H9 (cell line): ENCODE data around the gene DENND6A. TPM values are rescaled to one million over a fixed set of nuclear protein-coding genes. Genes with fewer than 3 reads are reported as not detected.

Experiments used
- DNase-seq: peaks from one replicate; pipeline ENCODE4 v3.0.0-alpha.2; 2017
- H2AFZ ChIP-seq: one replicate; pipeline ENCODE4 v1.6.1; 2013; ENCODE audit warnings: mild to moderate bottlenecking, low read length, control low read depth, moderate library complexity
- H2AK5ac ChIP-seq: 2 replicates; pipeline ENCODE4 v1.6.1; 2013; ENCODE audit warnings: low read length, control low read depth, mixed read lengths; ENCODE audit not compliant: insufficient read length
- H2BK120ac ChIP-seq: one replicate; pipeline ENCODE4 v1.6.1; 2013; ENCODE audit warnings: low read depth, mild to moderate bottlenecking, low read length, control low read depth, inconsistent platforms; ENCODE audit not compliant: poor library complexity, severe bottlenecking
- H2BK12ac ChIP-seq: 2 replicates; pipeline ENCODE4 v1.6.1; 2013; ENCODE audit warnings: low read length, control low read depth, mixed read lengths, low read depth; ENCODE audit not compliant: insufficient read length
- H2BK15ac ChIP-seq: 2 replicates; pipeline ENCODE4 v1.6.1; 2013; ENCODE audit warnings: low read depth, low read length, control low read depth
- H2BK20ac ChIP-seq: one replicate; pipeline ENCODE4 v1.6.1; 2013; ENCODE audit warnings: low read depth, mild to moderate bottlenecking, low read length, control low read depth, inconsistent platforms; ENCODE audit not compliant: poor library complexity, severe bottlenecking
- H2BK5ac ChIP-seq: 2 replicates; pipeline ENCODE4 v1.6.1; 2013; ENCODE audit warnings: low read length, control low read depth, mixed read lengths; ENCODE audit not compliant: insufficient read length
- H3K14ac ChIP-seq: 2 replicates; pipeline ENCODE4 v1.6.1; 2013; ENCODE audit warnings: low read length, control low read depth; ENCODE audit not compliant: insufficient read depth
- H3K18ac ChIP-seq: 2 replicates; pipeline ENCODE4 v1.6.1; 2013; ENCODE audit warnings: low read depth, mild to moderate bottlenecking, mixed read lengths, low read length, control low read depth; ENCODE audit not compliant: insufficient read length
- H3K23ac ChIP-seq: 2 replicates; pipeline ENCODE4 v1.6.1; 2013; ENCODE audit warnings: low read length, control low read depth, mixed read lengths, low read depth; ENCODE audit not compliant: insufficient read length
- H3K23me2 ChIP-seq: 2 replicates; pipeline ENCODE4 v1.6.1; 2013; ENCODE audit warnings: low read depth, mild to moderate bottlenecking, mixed read lengths, low read length, control low read depth; ENCODE audit not compliant: insufficient read length, poor library complexity, severe bottlenecking
- H3K27ac ChIP-seq: 2 replicates; pipeline ENCODE4 v1.5.1; 2013; ENCODE audit warnings: low read length, control low read depth, mixed read lengths, low read depth; ENCODE audit not compliant: insufficient read length
- H3K27me3 ChIP-seq: 2 replicates; pipeline ENCODE4 v1.6.1; 2013; ENCODE audit warnings: low read length, control low read depth, inconsistent platforms; ENCODE audit not compliant: insufficient read depth
- H3K4ac ChIP-seq: 2 replicates; pipeline ENCODE4 v1.6.1; 2013; ENCODE audit warnings: low read depth, mild to moderate bottlenecking, control low read depth, inconsistent platforms, low read length, moderate library complexity
- H3K4me1 ChIP-seq: 2 replicates; pipeline ENCODE4 v1.6.1; 2013; ENCODE audit warnings: low read length, control low read depth, inconsistent platforms; ENCODE audit not compliant: insufficient read depth
- H3K4me2 ChIP-seq: 2 replicates; pipeline ENCODE4 v1.6.1; 2013; ENCODE audit warnings: low read length, control low read depth, mixed read lengths; ENCODE audit not compliant: insufficient read length, insufficient read depth
- H3K56ac ChIP-seq: 2 replicates; pipeline ENCODE4 v1.6.1; 2013; ENCODE audit warnings: low read depth, mild to moderate bottlenecking, mixed read lengths, low read length, control low read depth; ENCODE audit not compliant: insufficient read length
- H3K79me1 ChIP-seq: 2 replicates; pipeline ENCODE4 v1.6.1; 2013; ENCODE audit warnings: low read depth, mild to moderate bottlenecking, moderate library complexity, low read length, control low read depth, inconsistent platforms; ENCODE audit not compliant: insufficient read depth, poor library complexity, severe bottlenecking
- H3K79me2 ChIP-seq: 2 replicates; pipeline ENCODE4 v1.6.1; 2013; ENCODE audit warnings: low read length, control low read depth, inconsistent platforms; ENCODE audit not compliant: insufficient read depth
- H3K9ac ChIP-seq: 2 replicates; pipeline ENCODE4 v1.6.1; 2013; ENCODE audit warnings: low read length, control low read depth, mixed read lengths; ENCODE audit not compliant: insufficient read length; ENCODE audit errors: extremely low read depth
- H3K9me3 ChIP-seq: one replicate; pipeline ENCODE4 v1.6.1; 2013; ENCODE audit warnings: low read depth, low read length, inconsistent platforms; ENCODE audit not compliant: control insufficient read depth
- H3T11ph ChIP-seq: one replicate; pipeline ENCODE4 v1.6.1; 2013; ENCODE audit warnings: mild to moderate bottlenecking, low read length, control low read depth, inconsistent platforms
- H4K20me1 ChIP-seq: one replicate; pipeline ENCODE4 v1.6.1; 2013; ENCODE audit not compliant: control insufficient read depth, insufficient read length, insufficient read depth
- H4K5ac ChIP-seq: 2 replicates; pipeline ENCODE4 v1.6.1; 2013; ENCODE audit warnings: low read depth, mild to moderate bottlenecking, mixed read lengths, low read length, control low read depth; ENCODE audit not compliant: insufficient read length
- H4K8ac ChIP-seq: replicated peaks from 2 replicates; pipeline ENCODE4 v1.6.1; 2013; ENCODE audit warnings: low read length, control low read depth, mixed read lengths, low read depth; ENCODE audit not compliant: insufficient read length
- H4K91ac ChIP-seq: 2 replicates; pipeline ENCODE4 v1.6.1; 2013; ENCODE audit warnings: low read depth, mild to moderate bottlenecking, moderate library complexity, mixed read lengths, low read length, control low read depth; ENCODE audit not compliant: insufficient read length
- H3K27ac Mint-ChIP-seq, 3 experiments: 2 replicates in 2 of 3; 3 replicates in 1 of 3; pipeline ENCODE4 v1.8.0; 2020 to 2021; ENCODE audit warnings: mixed read lengths in 3 of 3, mild to moderate bottlenecking in 1 of 3, moderate library complexity in 1 of 3
- H3K27me3 Mint-ChIP-seq: 2 replicates; pipeline ENCODE4 v1.8.0; 2021; ENCODE audit warnings: low read depth, mild to moderate bottlenecking, moderate library complexity, mixed read lengths
- H3K36me3 Mint-ChIP-seq, 3 experiments: 2 replicates in 2 of 3; 3 replicates in 1 of 3; pipeline ENCODE4 v1.8.0; 2020 to 2021; ENCODE audit warnings: low read depth in 3 of 3, mixed read lengths in 3 of 3; ENCODE audit not compliant: insufficient read depth in 1 of 3
- H3K4me1 Mint-ChIP-seq, 2 experiments: 2 replicates each; pipeline ENCODE4 v1.8.0; 2020; ENCODE audit warnings: mixed read lengths in 2 of 2
- H3K4me3 Mint-ChIP-seq, 2 experiments: 2 replicates in 1 of 2; 3 replicates in 1 of 2; pipeline ENCODE4 v1.8.0; 2020 to 2021; ENCODE audit warnings: mild to moderate bottlenecking in 2 of 2, mixed read lengths in 2 of 2, moderate library complexity in 1 of 2
- H3K9me3 Mint-ChIP-seq, 2 experiments: 2 replicates in 1 of 2; 3 replicates in 1 of 2; pipeline ENCODE4 v1.8.0; 2020; ENCODE audit warnings: mild to moderate bottlenecking in 2 of 2, mixed read lengths in 2 of 2, moderate library complexity in 1 of 2
- total RNA-seq: library from RNA; stranded (reverse); gene quantifications from 2 replicates; pipeline ENCODE4 v1.2.1, GENCODE V29; 2021
- TF ChIP-seq, protein P1 (sequence below): fragments of 200-600 bp; sonication (generic); conservative IDR thresholded peaks from 3 replicates; pipeline ENCODE4 v1.8.0; 2021; ENCODE audit warnings: antibody characterized with exemption, mild to moderate bottlenecking

The DENND6A gene
- total RNA-seq, 1 experiment from 2014 or later = 13.2 TPM

DNA sequence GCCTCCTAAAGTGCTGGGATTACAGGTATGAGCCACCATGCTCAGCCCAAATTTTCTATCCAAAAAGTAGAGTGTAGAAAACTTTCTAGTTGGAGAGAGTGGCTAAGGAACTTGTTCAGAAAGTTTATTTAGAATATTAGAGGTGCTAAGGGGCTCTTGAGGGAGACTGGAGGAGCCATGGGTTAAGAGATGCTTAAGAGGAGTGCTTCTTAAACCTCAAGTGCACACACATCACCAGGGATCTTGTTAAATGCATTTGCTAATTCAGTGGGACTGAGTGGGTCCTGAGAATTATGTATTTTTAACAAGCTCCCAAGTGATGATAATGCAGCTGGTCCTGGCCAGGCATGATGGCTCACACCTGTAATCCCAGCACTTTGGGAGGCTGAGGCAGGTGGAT is 33.5 kb upstream of the DENND6A start:
- H3K4me1 Mint-ChIP-seq = 0 out of 4 replicates have a peak, but pooled peaks cover 0 to 3% of the 10 kb centered on the region in 2 experiments
- Histone ChIP-seq H3K27ac (no peak overlapping the region), H2BK20ac (no peak overlapping the region), H3K9me3 (no peaks in the 10 kb centered on the region), H3K27me3 (no peaks in the 10 kb centered on the region), H2AFZ (no peak overlapping the region), H2BK5ac (no peak overlapping the region), H2BK15ac (no peak overlapping the region), H4K91ac (no peak overlapping the region), H2BK12ac (no peak overlapping the region), H3K79me2 (no peaks in the 10 kb centered on the region), H3K23me2 (no peaks in the 10 kb centered on the region), H3K23ac (no peak overlapping the region), H3K79me1 (no peaks in the 10 kb centered on the region), H4K20me1 (no peaks in the 10 kb centered on the region), H3K4me2 (no peak overlapping the region), H3K56ac (no peak overlapping the region), H3K4me1 (no peaks in the 10 kb centered on the region), H3K18ac (no peak overlapping the region), H2BK120ac (no peak overlapping the region), H4K5ac (no peak overlapping the region), H3K14ac (no peak overlapping the region), H2AK5ac (no peak overlapping the region), H4K8ac (no peak overlapping the region), H3K9ac (no peak overlapping the region), H3T11ph (no peak overlapping the region), H3K4ac (no peak overlapping the region)
- no peaks in the 10 kb centered on the region; a peak in 1 of 5 replicates for H3K9me3 Mint-ChIP-seq
- no peak overlapping the region for H3K27ac Mint-ChIP-seq
- DNase-seq = no peak
- no peak overlapping the region for H3K4me3 Mint-ChIP-seq
- TF ChIP-seq, protein P1, sequence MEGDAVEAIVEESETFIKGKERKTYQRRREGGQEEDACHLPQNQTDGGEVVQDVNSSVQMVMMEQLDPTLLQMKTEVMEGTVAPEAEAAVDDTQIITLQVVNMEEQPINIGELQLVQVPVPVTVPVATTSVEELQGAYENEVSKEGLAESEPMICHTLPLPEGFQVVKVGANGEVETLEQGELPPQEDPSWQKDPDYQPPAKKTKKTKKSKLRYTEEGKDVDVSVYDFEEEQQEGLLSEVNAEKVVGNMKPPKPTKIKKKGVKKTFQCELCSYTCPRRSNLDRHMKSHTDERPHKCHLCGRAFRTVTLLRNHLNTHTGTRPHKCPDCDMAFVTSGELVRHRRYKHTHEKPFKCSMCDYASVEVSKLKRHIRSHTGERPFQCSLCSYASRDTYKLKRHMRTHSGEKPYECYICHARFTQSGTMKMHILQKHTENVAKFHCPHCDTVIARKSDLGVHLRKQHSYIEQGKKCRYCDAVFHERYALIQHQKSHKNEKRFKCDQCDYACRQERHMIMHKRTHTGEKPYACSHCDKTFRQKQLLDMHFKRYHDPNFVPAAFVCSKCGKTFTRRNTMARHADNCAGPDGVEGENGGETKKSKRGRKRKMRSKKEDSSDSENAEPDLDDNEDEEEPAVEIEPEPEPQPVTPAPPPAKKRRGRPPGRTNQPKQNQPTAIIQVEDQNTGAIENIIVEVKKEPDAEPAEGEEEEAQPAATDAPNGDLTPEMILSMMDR = no peak
- no peaks in the 10 kb centered on the region for H3K36me3 Mint-ChIP-seq
- H3K27me3 Mint-ChIP-seq = peaks cover 3% of the 10 kb centered on the region; the same call in 1 of the 2 replicates
